ENCODE data around the gene CRYBG1. TPM values are rescaled to one million over a fixed set of nuclear protein-coding genes. Genes with fewer than 3 reads are reported as not detected.

Gene CRYBG1
- total RNA-seq, 2 donors from 2014 or later, result 10.1 to 11.5 TPM

DNA sequence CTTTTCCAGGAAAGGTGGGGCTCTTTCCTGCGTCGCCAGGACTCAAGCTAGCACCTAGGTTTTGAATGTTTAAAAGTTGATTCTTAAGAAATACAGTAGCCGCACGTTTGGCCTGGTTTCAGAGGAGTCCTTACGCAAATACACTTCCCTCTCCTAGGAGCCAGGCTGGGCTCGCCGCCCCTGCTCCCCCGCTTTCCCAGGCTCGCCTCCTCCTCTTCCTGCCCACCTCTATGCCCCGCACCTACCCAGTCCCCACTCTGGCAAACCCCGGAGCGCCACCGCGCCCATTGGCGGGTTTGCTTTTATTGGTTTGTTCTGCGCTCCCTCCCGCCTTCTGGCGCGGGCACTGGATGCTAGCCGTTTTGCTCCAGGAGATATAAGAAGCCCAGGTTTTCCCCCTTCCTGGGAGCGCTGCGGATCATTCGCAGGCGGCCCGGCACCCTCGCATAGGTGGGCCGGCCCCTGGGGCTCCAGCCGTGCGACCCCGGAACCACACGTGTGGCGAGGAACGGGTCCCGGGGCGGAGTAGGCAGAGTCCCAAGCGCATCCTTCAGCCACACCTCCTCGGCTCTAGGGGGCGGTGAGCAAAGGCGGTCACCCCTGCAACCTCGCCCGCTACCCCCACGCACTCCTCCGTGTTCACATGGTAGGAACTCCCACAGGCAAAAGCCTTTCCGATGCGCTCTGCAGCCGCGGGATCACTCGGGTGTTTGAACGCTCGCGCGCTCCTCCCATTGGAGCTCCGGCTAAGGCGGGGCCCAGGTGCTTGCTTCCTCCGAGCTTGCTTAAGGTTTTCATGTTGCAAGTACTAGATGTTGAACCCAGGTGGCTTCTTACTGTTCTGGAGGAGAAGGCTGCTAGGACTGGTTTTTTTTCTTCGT is 149.8 kb downstream of the CRYBG1 start:
- 2 to 7% methylated on average over 43 to 56 of the region's 56 CpGs for WGBS, 2 donors
- no peak for TF ChIP-seq POLR2A (IDR thresholded peaks at IDR 0.05)
- TF ChIP-seq, protein P1, sequence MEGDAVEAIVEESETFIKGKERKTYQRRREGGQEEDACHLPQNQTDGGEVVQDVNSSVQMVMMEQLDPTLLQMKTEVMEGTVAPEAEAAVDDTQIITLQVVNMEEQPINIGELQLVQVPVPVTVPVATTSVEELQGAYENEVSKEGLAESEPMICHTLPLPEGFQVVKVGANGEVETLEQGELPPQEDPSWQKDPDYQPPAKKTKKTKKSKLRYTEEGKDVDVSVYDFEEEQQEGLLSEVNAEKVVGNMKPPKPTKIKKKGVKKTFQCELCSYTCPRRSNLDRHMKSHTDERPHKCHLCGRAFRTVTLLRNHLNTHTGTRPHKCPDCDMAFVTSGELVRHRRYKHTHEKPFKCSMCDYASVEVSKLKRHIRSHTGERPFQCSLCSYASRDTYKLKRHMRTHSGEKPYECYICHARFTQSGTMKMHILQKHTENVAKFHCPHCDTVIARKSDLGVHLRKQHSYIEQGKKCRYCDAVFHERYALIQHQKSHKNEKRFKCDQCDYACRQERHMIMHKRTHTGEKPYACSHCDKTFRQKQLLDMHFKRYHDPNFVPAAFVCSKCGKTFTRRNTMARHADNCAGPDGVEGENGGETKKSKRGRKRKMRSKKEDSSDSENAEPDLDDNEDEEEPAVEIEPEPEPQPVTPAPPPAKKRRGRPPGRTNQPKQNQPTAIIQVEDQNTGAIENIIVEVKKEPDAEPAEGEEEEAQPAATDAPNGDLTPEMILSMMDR (IDR thresholded peaks at IDR 0.05), result peak in 1 of 7 experiments; percentile 9
- no peaks in the 10 kb centered on the region for H3K36me3 ChIP-seq (replicated peaks in 1 of 2; ENCODE audit: insufficient read depth in 1 of 2, low read depth in 2 of 2)
- no peaks in the 10 kb centered on the region for H3K27me3 ChIP-seq
- peaks cover 38% of the 10 kb centered on the region for H3K4me1 ChIP-seq
- no peaks in the 10 kb centered on the region for H3K9me3 ChIP-seq
- peak overlapping the region in 1 of 2 donors; percentile 33 for H3K4me3 ChIP-seq
- DNase-seq (peak; percentile 58 to 73 (median 64)), ATAC-seq (no peak)
- intact Hi-C loops (cut with DNase I), result loop anchor here (10.0 kb wide), 1 partner anchor 66 kb away; no protein-coding TSS in a partner anchor
- no peak overlapping the region for H3K27ac ChIP-seq

- H3K9me3 ChIP-seq, result no peaks in the 10 kb centered on the region
- H3K4me3 ChIP-seq, result peak overlapping the region; percentile 76 to 88
- TF ChIP-seq, protein P1 (IDR thresholded peaks at IDR 0.05), result no peak
- TF ChIP-seq POLR2A (IDR thresholded peaks at IDR 0.05), result peak in 2 of 3 donors; percentile 7 to 50
- H3K36me3 ChIP-seq (replicated peaks in 1 of 2; ENCODE audit: insufficient read depth in 1 of 2, low read depth in 2 of 2), result no peaks in the 10 kb centered on the region
- peak; percentile 50 for ATAC-seq
- intact Hi-C loops (cut with DNase I), result loop anchor here (10.0 kb wide), 1 partner anchor 67 kb away; no protein-coding TSS in a partner anchor
- H3K27ac ChIP-seq, result peak overlapping the region; percentile 51 to 95 (median 82)
- DNase-seq, result peak; percentile 41 to 47 (median 42)
- no peaks in the 10 kb centered on the region for H3K27me3 ChIP-seq
- H3K4me1 ChIP-seq, result peaks cover 38% of the 10 kb centered on the region
- 0 to 2% methylated on average over 2 to 28 of the region's 29 CpGs for WGBS, 2 donors
These were observed 151.0 kb downstream of the CRYBG1 start for GRCh38 chr6:106511288-106512047.

DNA sequence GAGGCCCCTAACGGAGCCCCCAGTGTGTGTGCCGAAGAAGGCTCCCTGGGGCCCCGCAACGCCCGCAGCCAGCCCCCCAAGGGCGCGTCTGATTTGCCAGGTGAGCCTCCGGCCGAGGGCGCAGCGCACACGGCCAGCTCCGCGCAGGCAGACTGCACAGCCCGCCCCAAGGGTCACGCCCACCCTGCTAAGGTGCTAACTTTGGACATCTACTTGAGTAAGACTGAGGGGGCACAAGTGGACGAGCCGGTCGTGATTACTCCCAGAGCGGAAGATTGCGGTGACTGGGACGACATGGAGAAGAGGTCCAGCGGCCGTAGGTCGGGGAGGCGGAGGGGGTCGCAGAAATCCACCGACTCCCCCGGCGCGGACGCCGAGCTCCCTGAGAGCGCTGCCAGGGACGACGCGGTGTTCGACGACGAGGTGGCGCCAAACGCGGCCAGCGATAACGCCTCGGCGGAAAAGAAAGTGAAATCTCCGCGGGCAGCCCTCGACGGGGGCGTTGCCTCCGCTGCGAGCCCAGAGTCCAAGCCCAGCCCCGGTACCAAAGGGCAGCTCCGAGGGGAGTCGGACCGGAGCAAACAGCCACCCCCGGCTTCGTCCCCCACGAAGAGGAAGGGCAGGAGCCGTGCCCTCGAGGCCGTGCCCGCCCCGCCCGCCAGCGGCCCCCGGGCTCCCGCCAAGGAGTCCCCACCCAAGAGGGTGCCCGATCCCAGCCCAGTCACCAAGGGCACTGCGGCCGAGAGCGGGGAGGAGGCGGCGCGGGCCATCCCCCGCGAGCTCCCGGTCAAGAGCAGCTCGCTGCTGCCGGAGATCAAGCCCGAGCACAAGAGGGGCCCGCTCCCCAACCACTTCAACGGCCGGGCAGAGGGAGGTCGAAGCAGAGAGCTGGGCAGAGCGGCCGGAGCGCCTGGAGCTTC is 151.8 kb downstream of the CRYBG1 start:
- DNase-seq, result peak; percentile 63 to 78 (median 76)
- H3K4me3 ChIP-seq, result peak overlapping the region; percentile 76 to 88
- peaks cover 38% of the 10 kb centered on the region for H3K4me1 ChIP-seq
- intact Hi-C loops (cut with DNase I), result loop anchor here (10.0 kb wide), 1 partner anchor 68 kb away; no protein-coding TSS in a partner anchor
- no peaks in the 10 kb centered on the region for H3K9me3 ChIP-seq
- peak overlapping the region; percentile 51 to 95 (median 82) for H3K27ac ChIP-seq
- TF ChIP-seq, protein P1 (IDR thresholded peaks at IDR 0.05), result peak in 3 of 7 experiments; percentile 23 to 28 (median 27)
- peak; percentile 8 to 50 (median 28) for TF ChIP-seq POLR2A (IDR thresholded peaks at IDR 0.05)
- ATAC-seq, result peak; percentile 80
- no peaks in the 10 kb centered on the region for H3K36me3 ChIP-seq (replicated peaks in 1 of 2; ENCODE audit: insufficient read depth in 1 of 2, low read depth in 2 of 2)
- 1% methylated on average over 38 to 67 of the region's 90 CpGs for WGBS, 2 donors
- no peaks in the 10 kb centered on the region for H3K27me3 ChIP-seq

- H3K4me1 ChIP-seq, result peaks cover 38% of the 10 kb centered on the region
- intact Hi-C loops (cut with DNase I), result loop anchor here (10.0 kb wide), 1 partner anchor 68 kb away; no protein-coding TSS in a partner anchor
- 16 to 18% methylated on average over 9 to 19 of the region's 19 CpGs for WGBS, 2 donors
These were observed 152.6 kb downstream of the CRYBG1 start for GRCh38 chr6:106512968-106513574.

More at GRCh38 chr6:106512968-106513574, 152.6 kb downstream of the CRYBG1 start:
- ATAC-seq (no peak), DNase-seq (no peak)
- H3K27ac ChIP-seq, result peak overlapping the region in 3 of 4 donors; percentile 74 to 95 (median 91)
- no peaks in the 10 kb centered on the region for H3K36me3 ChIP-seq (replicated peaks in 1 of 2; ENCODE audit: insufficient read depth in 1 of 2, low read depth in 2 of 2)
- no peaks in the 10 kb centered on the region for H3K9me3 ChIP-seq
- TF ChIP-seq, protein P1 (IDR thresholded peaks at IDR 0.05), result no peak
- H3K4me3 ChIP-seq, result peak overlapping the region; percentile 76 to 88
- H3K27me3 ChIP-seq, result no peaks in the 10 kb centered on the region

Measured in body of pancreas (tissue), 4 donors.